Measurements from ENCODE around the gene KANSL1.

KANSL1 gene

DNA sequence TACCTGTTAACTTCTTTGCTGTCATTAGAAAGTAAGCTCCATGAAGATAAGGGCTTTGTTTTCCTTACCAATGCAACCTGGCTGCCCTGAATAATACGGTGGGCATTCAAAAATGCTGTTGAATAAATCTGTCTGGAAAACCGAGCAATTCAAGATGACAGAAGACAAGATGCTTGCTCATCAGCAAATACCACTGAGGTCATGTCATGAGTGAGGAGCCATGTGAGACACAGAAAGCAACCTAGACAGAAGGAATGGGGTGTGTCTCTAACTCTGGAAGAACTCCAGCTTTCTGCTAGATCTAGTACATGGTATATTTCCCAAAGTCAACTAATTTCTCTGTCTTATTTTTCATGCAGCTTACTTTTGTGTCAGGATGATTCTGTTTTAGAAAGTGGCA, 130.0 kb downstream of the KANSL1 start:
- DNase-seq, result no peak

DNA sequence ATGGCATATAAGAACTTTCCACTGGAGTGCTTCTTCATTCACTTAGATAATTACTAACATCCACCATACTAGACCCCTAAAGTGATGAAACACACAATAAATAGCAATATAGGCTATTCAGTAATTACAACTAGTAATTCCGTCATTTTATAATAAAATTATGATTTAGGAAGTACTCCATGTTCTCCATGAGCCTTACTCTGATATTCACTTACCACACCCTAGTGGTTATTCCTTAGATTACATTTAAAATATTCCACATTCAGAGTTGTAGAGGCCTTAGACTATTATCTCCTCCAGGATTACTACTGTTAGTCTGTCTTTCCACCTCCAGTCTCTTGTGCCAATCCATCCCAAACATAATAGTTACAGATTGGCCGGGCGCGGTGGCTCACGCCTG, 131.8 kb downstream of the KANSL1 start:
- DNase-seq, result no peak

DNA sequence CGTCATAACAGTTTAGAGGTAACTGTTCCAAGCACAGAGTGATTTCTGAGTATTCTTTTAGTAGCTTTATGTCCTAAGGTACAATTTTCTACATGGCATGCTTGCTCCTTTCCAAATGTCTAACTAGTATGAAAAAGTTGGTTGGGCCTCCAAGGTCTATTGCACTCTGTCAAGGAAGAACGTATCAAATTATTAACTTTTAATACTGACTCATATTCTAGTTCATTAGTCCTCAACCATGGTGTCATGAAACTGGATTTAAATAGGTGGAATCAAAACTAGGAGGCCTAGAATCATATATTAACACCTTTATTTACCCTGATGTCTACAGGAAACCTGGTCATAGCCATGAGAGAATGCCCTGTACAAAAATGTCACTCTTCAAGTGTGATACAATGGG, 132.8 kb downstream of the KANSL1 start:
- no peak for DNase-seq

DNA sequence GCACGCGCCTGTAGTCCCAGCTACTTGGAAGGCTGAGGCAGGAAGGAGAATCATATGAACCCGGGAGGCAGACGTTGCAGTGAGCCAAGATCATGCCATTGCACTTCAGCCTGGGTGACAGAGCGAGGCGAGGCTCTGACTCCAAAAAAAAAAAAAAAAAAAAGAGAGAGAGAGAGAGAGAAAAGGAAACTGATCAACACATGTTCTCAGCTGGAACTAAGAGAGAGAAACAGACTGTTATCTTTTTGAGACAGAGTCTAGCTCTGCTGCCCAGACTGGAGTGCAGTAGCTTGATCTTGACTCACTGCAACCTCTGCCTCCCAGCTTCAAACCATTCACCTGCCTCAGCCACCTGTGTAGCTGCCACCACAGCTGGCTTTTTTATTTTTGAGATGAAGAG, 133.7 kb downstream of the KANSL1 start:
- no peak for DNase-seq

DNA sequence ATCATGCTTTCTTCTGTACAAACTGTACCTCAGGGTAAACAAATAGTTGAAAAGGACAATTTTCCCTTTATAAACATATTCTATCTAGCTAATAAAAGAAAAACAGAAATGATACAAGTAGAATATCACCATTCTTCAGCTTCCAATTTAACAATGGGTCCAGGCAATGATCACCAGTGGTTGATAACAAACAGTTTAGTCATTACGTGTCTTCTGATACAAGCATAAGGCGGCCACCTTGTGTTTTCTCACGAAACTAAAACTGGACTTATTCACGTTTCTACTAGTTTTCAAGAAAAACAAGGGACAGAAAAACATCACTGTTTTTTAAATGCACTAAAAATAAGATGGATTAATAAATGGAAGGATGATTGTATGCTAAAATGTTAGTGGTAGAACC, 135.9 kb downstream of the KANSL1 start:
- DNase-seq, result no peak

DNA sequence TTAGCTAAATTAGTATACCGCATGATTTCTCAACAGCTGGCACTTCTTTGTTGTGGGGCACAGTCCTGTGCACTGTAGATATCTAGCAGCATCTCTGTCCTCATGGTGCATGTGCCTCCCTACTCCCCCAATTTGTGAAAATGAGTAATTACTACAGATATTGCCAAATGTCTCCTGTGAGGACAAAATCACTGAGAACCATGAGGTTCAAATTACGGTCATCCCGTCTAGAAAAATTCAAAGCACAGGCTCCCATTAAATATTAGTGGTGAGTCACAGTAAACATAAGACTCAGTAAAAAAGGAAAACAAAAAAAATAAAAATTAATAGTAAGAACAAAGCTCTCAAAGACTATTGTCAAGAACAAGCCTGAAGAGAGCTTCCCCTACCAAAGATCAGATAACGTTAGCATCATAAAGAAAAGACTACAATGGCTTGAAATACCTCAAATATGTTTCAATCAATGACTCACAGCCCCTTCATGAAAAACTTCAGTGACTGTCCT, 136.4 kb downstream of the KANSL1 start:
- no peak for DNase-seq

DNA sequence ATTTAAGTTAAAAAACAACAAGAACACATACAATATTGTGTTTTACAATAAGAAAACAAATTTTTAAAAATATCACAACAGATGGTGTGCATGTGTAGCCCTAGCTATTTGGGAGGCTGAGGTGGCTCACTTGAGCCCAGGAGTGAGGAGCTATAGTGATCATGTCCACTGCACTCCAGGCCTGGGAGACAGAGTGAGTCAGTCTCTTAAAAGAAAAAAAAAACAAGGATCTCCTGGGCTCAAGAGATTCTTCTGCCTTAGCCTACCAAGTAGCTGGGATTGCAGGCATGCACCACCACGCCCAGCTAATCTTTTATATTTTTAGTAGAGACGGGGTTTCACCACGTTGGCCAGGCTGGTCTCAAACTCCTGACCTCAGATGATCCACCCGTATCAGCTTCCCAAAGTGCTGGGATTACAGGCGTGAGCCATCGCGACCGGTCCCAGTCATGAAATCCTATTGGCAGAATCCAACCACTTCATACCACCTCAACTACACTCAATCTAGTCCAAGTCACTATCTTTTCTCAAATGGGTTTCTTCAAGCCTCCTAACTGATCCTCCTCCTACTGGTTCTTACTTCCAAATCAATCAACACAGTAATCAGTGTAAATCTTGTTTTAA, 139.2 kb downstream of the KANSL1 start:
- no peak for DNase-seq

DNA sequence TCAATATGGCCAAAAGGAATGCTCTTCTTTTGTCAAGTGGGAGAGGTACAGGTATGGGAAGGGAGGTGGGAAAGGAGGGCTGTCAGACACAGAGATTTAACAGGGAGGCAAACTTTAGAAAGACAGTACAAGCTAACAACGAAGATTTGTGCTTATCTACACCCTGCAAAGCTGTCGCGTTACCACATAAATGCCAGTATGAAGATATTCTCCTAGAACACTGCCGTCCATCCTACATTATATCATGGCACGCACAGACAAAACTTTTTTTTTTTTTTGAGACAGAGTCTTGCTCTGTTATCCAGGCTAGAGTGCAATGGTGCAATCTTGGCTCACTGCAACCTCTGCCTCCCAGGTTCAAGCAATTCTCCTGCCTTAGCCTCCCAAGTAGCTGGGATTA, 143.6 kb downstream of the KANSL1 start:
- DNase-seq, result no peak

DNA sequence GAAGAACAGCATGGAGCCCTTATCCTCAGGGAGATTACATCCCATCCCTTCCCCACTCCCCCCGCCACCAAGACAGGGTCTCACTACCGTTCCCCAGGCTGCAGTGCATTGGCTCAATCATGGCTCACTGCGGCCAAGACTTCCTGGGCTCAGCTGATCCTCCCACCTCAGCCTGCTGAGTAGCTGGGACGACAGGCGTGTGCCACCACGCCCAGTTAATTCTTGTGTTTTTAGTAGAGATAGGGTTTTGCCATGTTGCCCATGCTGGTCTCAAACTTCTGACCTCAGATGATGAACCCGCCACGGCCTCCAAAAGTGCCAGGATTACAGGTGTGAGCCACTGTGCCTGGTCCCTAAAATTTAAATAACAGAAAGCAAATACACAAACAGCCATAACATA, 145.4 kb downstream of the KANSL1 start:
- DNase-seq, result no peak

DNA sequence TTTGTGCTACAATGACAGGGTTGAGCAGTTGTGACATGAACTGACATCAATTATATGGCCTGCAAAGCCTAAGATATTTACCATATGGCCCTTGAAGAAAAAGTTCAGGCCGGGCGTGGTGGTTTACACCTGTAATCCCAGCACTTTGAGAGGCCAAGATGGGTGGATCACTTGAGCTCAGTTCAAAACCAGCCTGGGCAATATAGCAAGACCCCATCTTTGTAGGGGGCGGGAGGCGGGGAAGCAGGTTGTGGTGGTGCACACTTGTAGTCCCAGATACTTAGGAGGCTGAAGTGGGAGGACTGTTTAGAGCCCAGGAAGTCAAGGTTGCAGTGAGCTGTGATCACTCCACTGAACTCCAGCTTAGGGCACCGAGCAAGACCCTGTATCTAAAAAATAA, 145.8 kb downstream of the KANSL1 start:
- no peak for DNase-seq

DNA sequence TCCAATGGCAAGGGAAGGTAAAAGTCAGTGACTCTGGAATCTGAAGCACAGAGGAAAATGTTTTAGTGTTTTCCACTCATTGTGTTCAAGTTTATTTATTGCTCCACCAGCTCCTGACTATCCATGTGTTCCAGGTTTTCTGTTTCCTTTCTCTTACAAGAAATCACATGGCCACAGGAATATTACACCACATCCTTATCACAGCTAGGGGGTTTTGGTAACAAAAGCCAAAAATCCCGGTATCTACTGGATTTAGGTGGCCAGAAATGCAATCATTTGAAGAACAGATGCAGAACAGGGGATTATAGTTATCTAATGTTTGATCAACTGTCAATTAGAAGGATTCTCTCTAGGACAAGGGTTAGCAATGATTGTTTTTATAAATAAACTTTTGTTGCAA, 146.3 kb downstream of the KANSL1 start:
- DNase-seq, result no peak

DNA sequence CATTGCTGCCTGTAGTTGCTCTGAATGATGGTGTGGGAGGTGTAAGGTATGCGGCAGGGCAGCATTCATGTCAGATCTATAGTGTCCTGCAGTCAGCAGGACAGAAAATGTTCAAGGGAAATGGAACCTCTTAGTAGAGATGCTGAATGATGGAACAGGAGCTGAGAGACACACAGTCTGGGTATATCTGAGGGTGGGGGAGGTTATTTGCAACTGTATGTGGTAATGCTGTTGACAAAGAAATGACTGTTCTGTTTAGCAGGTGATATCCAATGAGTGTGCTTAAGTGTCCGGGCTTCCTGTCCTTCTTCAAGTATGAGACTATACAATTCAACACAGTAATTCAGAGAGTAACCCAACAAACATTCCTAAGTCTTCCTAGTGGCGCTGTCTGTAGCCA, 147.6 kb downstream of the KANSL1 start:
- DNase-seq, result peak in 1 of 5 donors; percentile 23

DNA sequence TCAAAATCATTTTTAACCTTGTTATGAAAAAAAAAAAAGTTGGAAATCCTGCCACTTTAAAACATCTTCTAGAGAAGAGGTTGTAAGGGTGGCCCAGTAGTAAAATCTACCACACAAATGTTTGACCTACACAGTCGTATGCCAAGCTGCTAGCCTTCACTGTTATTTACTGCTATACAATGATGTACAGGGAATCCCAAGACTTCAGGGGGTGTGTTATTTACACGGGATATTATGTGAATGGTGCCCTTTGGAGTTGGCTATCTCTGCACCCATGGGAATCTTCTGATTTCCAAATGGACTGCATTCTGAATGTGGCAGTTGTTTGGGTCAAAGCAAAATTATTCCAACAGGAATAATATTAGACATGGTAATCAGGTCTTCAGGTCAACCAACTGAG, 148.2 kb downstream of the KANSL1 start:
- DNase-seq, result no peak

DNA sequence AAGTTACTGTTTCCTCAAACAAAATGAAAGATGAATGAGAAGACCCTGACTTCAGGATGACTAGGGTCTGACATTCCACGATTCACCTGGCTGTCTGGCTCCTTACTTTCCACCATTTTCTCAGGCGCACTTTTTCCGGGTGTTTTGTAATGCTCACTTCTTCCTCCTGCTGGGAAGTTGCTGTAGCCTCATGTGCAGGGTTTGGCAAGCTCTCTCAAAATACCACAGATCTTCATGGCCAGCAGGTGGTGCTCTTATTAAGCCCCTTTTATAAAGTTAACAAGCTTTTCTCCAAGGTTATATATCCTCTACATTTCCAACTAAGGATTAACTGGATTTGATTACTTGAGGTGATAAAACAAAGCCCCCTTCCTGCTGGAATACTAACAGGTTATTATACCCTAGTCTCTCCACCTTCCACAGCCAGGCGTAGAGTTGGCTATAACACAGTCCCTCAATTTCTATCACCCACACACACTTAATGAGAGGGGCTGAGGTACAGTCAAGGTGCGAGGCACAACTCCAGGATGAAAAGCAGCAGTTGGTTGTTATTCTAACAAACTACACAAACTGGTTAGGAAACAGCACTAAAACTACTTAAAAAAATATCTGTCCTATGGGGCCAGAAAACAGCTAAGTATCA, 148.8 kb downstream of the KANSL1 start:
- DNase-seq, result peak in 3 of 5 donors; percentile 34 to 50 (median 39)

DNA sequence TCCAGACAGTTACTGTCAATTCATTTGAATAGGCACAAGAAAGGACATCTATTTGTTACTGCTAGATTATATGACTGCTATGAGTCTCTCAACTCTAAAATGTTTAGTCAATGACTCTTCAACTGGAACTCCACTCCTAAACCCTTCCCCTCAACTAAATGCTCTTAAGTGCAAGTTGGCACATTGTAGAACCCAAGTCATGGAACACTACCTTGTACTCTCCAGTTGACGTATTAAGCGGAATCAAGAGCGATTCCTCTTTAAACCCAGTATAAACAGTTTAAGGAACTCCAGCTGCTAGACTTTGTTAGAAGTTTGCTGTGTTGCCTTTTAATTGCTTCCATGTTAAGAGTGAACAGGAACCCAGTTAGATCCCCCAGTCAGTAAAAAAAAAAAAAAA, 149.6 kb downstream of the KANSL1 start:
- no peak for DNase-seq

DNA sequence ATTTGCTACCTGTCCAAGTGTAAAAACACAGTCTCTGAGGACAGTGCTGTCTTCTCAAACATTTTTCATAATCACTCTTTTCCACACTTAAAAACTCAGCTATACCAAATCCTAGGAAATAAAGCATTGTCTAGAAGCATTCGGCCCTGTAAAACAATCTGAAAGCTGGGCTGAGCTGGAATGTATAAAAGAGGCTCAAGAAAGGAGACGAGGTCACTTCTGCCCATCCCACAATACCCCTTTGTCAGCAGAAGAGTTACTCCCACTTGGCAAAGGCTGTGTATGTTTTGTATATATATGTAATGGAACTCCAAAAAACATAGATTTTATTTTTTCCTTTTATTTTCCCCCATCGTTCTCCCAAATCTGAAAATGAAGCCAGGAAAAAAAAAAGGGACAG, 150.3 kb downstream of the KANSL1 start:
- DNase-seq, result no peak

DNA sequence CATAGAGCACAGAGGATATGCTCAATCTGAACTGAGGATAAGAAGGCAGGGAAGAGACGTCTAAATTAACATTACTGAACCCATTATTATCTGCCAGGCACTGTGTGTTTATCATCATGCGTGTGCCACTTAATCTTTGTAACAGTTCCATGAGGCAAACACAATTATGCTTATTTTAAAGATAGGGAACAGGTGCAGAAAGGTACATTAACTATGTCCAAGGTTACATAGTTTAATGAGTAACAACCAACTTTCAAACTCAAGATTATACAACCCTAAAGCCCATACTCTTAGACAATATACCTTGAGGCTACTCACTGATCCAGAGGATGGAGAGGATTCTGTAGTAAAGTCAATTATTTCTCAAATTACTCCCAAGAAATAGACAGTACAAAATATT, 151.0 kb downstream of the KANSL1 start:
- DNase-seq, result no peak

DNA sequence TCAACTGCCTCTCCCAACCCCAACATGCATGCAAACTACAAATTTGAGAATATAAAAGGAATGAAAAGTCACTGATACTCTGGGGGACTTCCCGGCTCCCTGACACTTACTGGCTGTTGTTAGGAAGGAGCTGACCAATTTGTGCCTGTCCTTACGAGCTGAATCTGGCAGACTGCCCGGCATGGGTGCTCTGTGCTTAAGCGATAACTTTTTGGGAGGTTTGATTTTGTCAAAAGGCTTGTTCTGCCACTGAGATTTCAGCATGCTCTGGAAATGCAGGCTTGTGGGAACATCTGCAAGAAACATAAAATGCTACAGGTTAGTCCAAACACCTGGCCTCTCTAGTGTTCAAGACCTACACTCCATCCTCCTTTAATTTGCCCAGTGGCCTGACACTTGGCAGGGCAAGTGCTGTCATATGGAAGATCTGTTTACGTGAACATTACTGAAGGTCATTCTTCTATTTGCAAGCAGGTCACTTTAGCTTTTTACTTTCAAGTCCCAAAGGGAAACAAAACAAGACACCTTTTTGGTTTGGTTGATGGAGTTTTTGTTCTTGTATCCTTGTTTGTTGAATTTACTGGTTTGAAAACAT, 153.5 kb downstream of the KANSL1 start:
- no peak for DNase-seq

DNA sequence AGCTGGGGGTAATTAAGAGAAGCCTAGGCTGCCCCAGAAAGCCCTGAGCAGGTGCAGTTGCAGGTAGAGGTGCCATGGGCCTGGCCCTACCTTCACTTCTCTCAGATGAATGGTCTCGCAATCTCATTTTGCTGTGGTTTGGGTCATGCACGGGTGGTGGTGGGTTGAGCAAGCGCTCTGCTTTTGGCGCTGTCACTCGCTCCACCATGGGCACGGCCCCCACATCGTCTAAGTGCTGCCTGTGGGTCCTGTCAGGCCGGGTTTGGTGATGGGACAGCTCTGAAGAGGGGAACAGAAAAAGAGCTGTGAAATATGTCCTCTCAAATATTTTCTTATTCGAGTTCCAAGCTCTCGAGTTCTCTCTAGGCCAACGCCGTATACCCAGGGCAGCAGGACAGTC, 154.3 kb downstream of the KANSL1 start:
- no peak for DNase-seq

DNA sequence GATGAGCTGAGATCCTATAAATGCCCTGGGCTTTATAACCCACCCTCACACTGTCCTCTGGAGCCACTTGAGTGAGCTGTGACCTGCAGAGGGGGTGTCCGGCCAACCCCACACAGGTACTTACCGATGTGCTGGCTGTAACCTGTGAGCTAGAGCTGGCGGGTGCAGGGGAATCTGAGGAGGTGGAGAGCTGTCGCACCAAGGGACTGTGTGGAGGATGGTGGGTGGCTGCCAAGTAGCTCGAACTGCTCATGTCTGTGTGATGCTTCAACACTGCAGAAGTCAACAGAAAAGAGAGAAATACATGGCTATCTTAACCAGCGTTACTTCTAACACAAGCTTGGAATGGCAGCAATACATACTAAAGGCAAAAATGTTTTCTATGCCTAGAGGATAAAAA, 154.8 kb downstream of the KANSL1 start:
- no peak for DNase-seq

DNA sequence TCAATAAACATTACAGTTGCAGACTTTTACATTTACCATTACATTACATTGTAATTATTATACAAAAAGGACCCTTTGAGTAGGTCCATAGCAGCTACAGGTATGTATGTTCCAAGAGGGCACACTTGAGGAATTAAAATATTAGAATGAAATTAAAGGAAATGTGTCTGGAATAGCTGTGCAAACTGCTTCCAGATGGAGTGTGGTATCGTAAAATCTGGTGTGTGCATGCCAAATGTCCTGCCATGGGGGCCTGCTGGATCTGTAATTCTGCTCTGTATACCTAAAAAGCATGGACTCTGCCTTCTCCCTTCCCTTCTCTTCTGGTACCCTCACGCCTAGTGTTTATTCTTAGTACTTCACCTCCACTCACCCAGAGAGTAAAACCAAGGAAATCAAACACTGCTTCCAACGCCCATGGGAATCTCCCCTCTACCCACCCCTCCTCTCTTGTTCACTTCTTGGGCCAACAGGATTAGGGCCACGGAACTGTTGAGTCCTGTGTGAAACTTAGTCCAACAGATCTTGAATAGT, 155.4 kb downstream of the KANSL1 start:
- DNase-seq, result no peak

DNA sequence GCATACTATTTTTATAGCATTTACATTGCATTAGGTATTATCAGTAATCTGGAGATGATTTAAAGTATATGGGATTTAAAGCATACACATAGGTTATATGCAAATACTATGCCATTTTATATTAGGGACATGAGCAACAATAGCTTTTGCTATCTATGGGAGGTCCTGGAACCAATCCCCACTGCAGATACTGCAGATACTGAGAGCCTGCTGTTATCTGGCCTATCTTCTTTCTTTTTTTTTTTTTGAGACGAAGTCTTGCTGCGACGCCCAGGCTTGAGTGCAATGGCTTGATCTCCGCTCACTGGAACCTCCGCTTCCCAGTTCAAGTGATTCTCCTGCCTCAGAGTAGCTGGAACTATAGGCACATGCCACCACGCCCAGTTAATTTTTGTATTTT, 156.7 kb downstream of the KANSL1 start:
- DNase-seq, result no peak

DNA sequence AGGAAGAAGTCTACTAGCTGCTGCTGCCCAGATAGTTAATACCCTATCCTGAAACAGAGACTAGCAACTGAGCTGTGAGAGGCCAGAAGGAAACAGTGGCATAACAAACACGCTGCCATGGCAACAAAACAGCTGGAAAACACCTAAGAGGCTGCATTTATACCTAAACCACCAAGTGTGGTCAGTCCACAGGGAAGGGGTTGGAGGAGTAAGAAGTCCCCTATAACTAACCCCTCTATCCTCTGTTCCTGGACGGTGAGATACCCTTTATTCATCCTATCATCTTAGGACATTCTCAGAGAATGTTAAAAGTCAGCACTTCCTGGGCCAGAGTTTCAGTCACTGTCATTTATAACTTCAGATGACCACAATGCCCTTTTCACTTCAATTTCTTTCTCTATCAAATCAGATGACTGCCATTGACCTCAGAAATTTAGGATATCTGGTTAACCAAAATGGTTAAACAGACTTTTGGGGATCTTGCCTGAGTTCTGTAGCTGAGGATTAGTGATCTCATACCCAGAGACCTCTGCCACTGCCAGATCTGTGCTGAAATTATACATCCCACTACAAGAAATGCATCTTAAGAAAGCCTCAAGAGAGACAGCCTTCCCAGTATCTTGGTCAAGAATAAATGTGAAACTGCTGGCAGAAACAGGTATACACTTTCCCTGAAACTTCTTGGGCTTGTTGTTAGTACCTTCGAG, 158.0 kb downstream of the KANSL1 start:
- DNase-seq, result no peak

DNA sequence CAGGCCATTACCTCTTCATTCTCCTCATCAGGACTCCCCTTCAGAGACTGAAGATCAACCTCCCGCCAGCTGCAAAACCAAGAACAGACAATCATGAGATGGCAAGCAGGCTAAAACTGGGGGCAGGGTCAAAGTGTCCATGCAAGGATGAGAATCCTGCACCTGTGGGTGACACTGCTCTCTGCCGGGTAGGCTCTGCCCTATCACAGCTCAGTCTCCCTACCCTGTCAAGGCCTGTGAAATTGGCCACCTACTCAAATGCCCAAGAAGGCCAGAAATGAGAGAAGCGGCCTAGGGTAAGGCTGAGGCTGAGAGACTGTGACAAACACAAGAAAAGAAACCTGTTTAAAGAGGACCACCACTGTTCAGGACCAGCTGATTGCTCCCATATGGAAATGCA, 159.8 kb downstream of the KANSL1 start:
- DNase-seq, result no peak
